SU-DHL-6 (cell line): ENCODE measurements around the gene HMG20B.

Experiments used
- H2AFZ ChIP-seq: fragments of 200-600 bp; sonication (generic); 2 replicates; pipeline ENCODE4 v1.6.1; 2014; ENCODE audit warnings: low read depth, mild to moderate bottlenecking, moderate library complexity, mixed read lengths, antibody characterized with exemption, low read length; ENCODE audit not compliant: severe bottlenecking
- H3F3A ChIP-seq: fragments of 200-600 bp; shearing (Covaris generic); 2 replicates; pipeline ENCODE4 v1.6.0; 2016; ENCODE audit warnings: antibody characterized with exemption, mild to moderate bottlenecking; ENCODE audit not compliant: insufficient read depth
- H3K27ac ChIP-seq: fragments of 200-600 bp; sonication (generic); 2 replicates; pipeline ENCODE4 v1.5.1; 2016; ENCODE audit warnings: low read depth, mild to moderate bottlenecking, low read length, moderate library complexity, mixed read lengths
- H3K27me3 ChIP-seq: fragments of 200-600 bp; sonication (generic), shearing (Covaris generic); 2 replicates; pipeline ENCODE4 v1.6.0; 2014; ENCODE audit warnings: mild to moderate bottlenecking, low read length
- H3K36me3 ChIP-seq: fragments of 200-600 bp; sonication (generic); 2 replicates; pipeline ENCODE4 v1.6.1; 2014; ENCODE audit warnings: mild to moderate bottlenecking, low read length, mixed read lengths
- H3K4me2 ChIP-seq: fragments of 300-600, 200-600 bp; shearing (Covaris generic), sonication (generic); 2 replicates; pipeline ENCODE4 v1.6.0; 2014; ENCODE audit warnings: low read length, low read depth, mild to moderate bottlenecking; ENCODE audit not compliant: poor library complexity, severe bottlenecking
- H3K4me3 ChIP-seq: fragments of 200-600 bp; sonication (generic); 2 replicates; pipeline ENCODE4 v1.5.1; 2014; ENCODE audit warnings: antibody characterized with exemption, low read length, mild to moderate bottlenecking, mixed read lengths; ENCODE audit not compliant: insufficient read depth, poor library complexity, severe bottlenecking
- H3K79me2 ChIP-seq: fragments of 200-600 bp; sonication (generic); 2 replicates; pipeline ENCODE4 v1.6.1; 2014; ENCODE audit warnings: mild to moderate bottlenecking, low read length, moderate library complexity; ENCODE audit not compliant: insufficient read depth
- H3K9ac ChIP-seq: fragments of 200-600 bp; sonication (generic); 2 replicates; pipeline ENCODE4 v1.7.0; 2014; ENCODE audit warnings: mild to moderate bottlenecking, low read length
- H3K9me2 ChIP-seq: fragments of 200-600 bp; sonication (generic); replicated peaks from 2 replicates; pipeline ENCODE4 v1.6.1; 2014; ENCODE audit warnings: low read length; ENCODE audit not compliant: insufficient read depth
- H3K9me3 ChIP-seq: fragments of 200-600 bp; sonication (generic); 2 replicates; pipeline ENCODE4 v1.6.1; 2014; ENCODE audit warnings: low read length, mixed read lengths; ENCODE audit not compliant: insufficient read depth
- H4K20me1 ChIP-seq: fragments of 200-600 bp; sonication (generic); 2 replicates; pipeline ENCODE4 v1.6.1; 2014; ENCODE audit warnings: low read depth, mild to moderate bottlenecking, antibody characterized with exemption, low read length, moderate library complexity, mixed read lengths
- EZH2phosphoT487 ChIP-seq: fragments of 200-600 bp; sonication (generic), shearing (Covaris generic); conservative IDR thresholded peaks from 2 replicates; pipeline ENCODE4 v1.6.1; 2018; ENCODE audit warnings: mild to moderate bottlenecking, antibody characterized with exemption, low read length, moderate library complexity, mixed read lengths
- TF ChIP-seq, protein P1 (sequence below): fragments of 200-600 bp; sonication (generic); IDR thresholded peaks from one replicate; pipeline ENCODE4 v1.5.1; 2017; ENCODE audit warnings: antibody characterized with exemption, mild to moderate bottlenecking, low read length, moderate library complexity; ENCODE audit not compliant: insufficient read depth, poor library complexity, severe bottlenecking

HMG20B gene

DNA sequence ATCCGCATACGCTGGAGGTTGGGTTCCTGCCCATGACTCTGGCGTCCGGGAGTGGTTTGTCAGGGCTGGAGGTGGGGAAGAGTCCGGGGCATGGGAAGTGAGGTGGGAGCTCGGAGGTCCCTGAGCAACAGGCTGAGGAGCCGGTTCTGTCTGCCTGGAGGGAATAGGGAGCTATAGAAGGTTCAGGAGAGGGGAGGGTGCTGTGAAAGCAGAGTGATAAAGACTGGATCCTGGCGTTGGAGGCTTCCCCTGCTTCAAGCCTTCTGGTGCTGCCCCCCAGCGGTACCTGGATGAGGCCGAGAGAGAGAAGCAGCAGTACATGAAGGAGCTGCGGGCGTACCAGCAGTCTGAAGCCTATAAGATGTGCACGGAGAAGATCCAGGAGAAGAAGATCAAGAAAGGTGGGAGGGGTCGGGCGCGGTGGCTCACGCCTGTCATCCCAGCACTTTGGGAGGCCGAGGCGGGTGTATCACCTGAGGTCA lies 2.6 kb downstream of the HMG20B start:
- no peak overlapping the region for H2AFZ ChIP-seq
- no peaks in the 10 kb centered on the region for H3F3A ChIP-seq
- no peak for TF ChIP-seq EZH2phosphoT487
- TF ChIP-seq, protein P1, sequence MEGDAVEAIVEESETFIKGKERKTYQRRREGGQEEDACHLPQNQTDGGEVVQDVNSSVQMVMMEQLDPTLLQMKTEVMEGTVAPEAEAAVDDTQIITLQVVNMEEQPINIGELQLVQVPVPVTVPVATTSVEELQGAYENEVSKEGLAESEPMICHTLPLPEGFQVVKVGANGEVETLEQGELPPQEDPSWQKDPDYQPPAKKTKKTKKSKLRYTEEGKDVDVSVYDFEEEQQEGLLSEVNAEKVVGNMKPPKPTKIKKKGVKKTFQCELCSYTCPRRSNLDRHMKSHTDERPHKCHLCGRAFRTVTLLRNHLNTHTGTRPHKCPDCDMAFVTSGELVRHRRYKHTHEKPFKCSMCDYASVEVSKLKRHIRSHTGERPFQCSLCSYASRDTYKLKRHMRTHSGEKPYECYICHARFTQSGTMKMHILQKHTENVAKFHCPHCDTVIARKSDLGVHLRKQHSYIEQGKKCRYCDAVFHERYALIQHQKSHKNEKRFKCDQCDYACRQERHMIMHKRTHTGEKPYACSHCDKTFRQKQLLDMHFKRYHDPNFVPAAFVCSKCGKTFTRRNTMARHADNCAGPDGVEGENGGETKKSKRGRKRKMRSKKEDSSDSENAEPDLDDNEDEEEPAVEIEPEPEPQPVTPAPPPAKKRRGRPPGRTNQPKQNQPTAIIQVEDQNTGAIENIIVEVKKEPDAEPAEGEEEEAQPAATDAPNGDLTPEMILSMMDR = peak; percentile 67
- no peak overlapping the region for H3K4me3 ChIP-seq
- H3K27me3 ChIP-seq = no peaks in the 10 kb centered on the region
- H3K9me2 ChIP-seq = no peaks in the 10 kb centered on the region
- no peaks in the 10 kb centered on the region for H3K79me2 ChIP-seq
- H3K9ac ChIP-seq = no peak overlapping the region
- H3K27ac ChIP-seq = no peak overlapping the region
- no peaks in the 10 kb centered on the region for H3K9me3 ChIP-seq
- no peaks in the 10 kb centered on the region for H4K20me1 ChIP-seq
- H3K36me3 ChIP-seq = no peaks in the 10 kb centered on the region
- no peak overlapping the region for H3K4me2 ChIP-seq

DNA sequence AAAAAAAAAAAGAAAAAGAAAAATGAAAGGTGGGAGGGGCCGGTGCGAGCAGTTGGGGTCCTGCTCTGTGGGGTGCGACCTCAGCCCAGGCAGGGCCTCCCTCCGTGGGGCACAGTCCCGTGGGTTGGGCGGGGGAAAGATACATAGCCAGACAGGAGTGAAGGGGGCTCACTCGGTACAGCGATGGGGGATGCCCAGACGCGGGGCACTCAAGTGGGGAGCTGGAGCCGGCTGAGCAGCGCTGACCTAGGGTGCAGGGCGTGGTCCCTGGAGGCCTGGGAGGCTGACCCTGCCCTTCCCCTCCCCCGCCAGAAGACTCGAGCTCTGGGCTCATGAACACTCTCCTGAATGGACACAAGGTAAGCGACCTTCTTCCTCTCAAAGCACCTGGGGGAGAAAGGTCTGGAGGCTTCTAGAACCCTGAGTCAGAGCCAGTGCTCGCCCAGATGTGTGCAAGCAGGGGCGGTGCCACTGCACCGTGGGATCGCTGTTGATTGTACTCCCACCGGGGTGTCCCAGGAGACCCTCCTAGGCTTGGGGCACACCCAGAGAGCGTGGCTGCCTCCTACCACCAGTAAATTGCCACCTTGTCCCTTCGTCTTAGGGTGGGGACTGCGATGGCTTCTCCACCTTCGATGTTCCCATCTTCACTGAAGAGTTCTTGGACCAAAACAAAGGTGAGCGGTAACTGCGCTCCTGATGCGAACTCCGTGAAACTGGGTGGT lies 3.4 kb downstream of the HMG20B start:
- no peaks in the 10 kb centered on the region for H3K79me2 ChIP-seq
- no peaks in the 10 kb centered on the region for H3K9me2 ChIP-seq
- H3K4me2 ChIP-seq = no peak overlapping the region
- H3K9me3 ChIP-seq = no peaks in the 10 kb centered on the region
- H3K27me3 ChIP-seq = no peaks in the 10 kb centered on the region
- no peak overlapping the region for H3K27ac ChIP-seq
- H4K20me1 ChIP-seq = no peaks in the 10 kb centered on the region
- H3K36me3 ChIP-seq = no peaks in the 10 kb centered on the region
- H3K4me3 ChIP-seq = no peak overlapping the region
- H3K9ac ChIP-seq = no peak overlapping the region
- no peaks in the 10 kb centered on the region for H3F3A ChIP-seq
- H2AFZ ChIP-seq = no peak overlapping the region
- TF ChIP-seq, protein P1 = no peak
- no peak for TF ChIP-seq EZH2phosphoT487

- Histone ChIP-seq H3K9ac (no peak overlapping the region), H4K20me1 (no peaks in the 10 kb centered on the region), H3K27ac (no peak overlapping the region), H3K27me3 (no peaks in the 10 kb centered on the region), H3F3A (no peaks in the 10 kb centered on the region), H3K9me2 (no peaks in the 10 kb centered on the region), H3K79me2 (no peaks in the 10 kb centered on the region), H3K9me3 (no peaks in the 10 kb centered on the region), H3K4me3 (no peak overlapping the region), H3K36me3 (no peaks in the 10 kb centered on the region), H2AFZ (no peak overlapping the region), H3K4me2 (no peak overlapping the region)
- no peak for TF ChIP-seq EZH2phosphoT487
- TF ChIP-seq, protein P1 = no peak
These were observed 4.1 kb downstream of the HMG20B start for GRCh38 chr19:3576696-3577443.
